ENCODE measurements around the gene KHDC4.
"Not testable (repeated sequence)": the region's sequence is repeated elsewhere in the genome, so short reads cannot be mapped to it uniquely, and the experiment has no call there.

The KHDC4 gene

DNA sequence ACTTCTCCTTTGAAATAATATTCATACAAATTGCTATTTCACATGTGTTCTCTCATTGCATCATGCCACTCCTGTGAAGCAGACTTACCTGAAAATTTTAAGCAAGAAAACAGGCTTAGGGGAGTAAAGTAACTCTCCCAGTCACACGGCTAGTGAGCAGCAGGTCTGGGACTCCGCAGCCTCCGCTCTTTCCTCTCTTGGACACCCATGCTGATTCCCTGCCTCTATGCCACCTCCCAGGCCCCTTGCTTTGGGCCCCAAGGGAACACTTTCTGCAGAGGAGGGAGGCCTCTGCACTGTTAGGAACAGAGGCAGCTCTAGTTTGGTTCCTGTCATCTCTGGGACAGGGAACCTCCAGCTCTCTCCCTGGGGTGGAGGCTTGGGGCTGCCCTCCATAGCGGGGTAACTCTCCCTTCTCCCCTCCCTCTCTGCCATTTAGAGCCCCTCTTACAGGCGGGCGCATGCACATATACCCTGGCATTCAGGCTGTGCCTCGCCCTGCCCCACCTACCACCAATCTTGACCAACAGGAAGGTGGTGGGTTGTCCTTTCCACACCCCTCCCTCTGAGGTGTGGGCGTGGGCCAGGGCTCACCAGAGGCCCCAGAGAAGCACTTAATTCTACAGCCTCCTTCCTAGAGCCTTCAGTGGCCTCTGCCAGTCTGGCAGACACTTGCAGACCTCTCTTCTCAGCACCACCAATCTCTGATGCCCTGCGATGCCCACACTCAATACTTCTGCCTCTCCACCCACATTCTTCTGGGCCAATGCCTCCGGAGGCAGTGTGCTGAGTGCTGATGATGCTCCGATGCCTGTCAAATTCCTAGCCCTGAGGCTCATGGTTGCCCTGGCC, 7.0 kb upstream of the KHDC4 start, which contains the start of gene RXFP4:
Gene RXFP4, plus strand, starts transcription at position 646 of the 852 bp plus-strand sequence. Its CDS starts 72 bp downstream, at position 718.
- DNase-seq (ENCODE audit: low read depth) = no peak

DNA sequence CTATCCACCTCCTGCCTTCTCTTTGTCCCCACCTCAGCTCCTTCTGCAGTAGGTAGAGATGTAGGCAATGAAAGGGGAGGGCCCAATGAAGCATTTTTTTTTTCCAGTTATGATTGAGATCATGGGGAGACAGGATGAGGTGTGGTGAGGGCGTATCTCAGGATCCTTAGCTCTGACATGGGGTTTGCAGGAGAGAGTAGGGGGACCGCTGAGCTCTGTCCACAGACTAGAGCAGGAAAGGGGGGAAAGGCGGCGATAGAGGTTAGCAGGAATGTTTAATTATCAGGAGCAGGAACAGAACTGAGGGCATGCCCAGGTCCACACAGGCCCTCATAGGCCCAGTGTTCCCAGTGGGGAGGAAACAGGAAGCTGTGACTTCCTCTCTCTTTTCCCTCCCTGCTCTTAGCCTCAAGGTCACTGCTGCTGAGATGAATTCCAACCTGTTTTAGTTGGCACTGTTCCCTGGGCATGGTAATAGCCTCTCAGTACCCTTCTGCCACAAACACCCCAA, 6.3 kb upstream of the KHDC4 start:
- DNase-seq (ENCODE audit: low read depth) = no peak

DNA sequence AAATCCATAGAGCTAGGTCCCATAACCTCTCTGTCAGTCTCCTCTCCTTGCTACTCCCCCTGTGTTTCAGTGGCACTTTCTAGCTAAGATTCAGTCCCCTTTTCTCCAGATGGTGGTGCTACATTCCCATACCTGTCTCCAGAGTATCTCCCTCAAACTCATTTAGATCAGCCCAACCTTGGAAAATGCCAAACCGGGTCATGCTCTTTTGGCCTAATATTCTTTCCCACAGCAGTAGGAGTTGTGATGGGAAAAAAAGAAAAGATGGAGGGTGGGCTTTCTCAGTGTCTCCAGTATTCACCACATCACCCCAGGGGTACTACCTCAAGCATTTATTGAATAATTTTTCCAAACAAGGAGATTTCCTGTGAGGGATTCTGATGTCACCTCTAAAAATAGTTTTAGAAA, 4.0 kb upstream of the KHDC4 start:
- DNase-seq (ENCODE audit: low read depth) = no peak

DNA sequence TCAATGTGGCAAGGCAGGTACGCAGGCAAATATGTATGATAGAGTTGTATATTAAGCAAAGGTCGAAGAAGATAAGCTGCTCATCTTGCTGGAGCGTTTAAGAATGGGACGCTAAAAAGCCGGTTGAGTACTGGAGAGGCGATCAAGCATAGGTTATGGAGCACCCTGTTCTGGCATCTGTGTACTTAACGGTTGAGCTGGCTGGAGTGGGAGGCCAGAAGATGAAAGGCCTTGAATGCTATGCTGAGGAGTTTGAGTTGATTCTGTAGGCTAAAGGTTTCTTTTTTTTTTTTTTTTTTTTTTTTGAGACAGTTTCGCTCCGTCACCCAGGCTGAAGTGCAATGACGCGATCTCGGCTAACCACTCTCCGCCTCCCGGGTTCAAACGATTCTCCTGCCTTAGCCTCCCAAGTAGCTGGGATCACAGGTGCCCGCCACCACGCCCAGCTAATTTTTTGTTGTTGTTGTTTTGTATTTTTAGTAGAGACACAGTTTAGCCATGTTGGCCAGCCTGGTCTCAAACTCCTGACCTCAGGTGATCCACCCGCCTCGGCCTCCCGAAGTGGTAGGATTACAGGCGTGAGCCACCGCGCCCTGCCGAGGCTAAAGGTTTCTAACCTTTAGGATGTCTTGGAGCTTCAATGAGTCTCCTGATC, 850 bp upstream of the KHDC4 start:
- DNase-seq (ENCODE audit: low read depth) = no peak

DNA sequence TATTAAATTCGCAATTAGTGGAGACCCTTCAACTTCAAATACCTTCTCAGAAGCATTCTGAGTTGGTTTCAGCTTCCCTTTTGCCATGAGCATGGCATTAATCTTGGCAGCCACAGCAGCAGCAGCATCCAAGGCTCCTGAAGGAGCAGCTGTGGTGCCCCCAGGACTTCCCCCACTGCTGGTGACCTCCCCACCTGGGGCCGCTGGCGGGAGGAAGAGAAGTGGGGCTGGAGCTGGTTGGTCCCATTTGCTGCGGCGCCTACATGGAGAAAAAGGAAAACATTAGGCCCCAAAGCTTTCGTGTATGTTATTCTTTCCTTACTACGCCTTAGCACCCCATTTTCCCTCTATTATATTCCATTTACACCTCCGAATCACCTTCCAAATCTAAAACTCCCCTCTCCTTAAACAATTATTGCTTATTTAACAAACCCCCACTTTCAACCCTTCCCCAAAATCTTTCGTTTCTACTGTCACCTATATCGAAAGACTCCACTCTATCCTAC, 569 bp downstream of the KHDC4 start:
- no peak for DNase-seq (ENCODE audit: low read depth)

DNA sequence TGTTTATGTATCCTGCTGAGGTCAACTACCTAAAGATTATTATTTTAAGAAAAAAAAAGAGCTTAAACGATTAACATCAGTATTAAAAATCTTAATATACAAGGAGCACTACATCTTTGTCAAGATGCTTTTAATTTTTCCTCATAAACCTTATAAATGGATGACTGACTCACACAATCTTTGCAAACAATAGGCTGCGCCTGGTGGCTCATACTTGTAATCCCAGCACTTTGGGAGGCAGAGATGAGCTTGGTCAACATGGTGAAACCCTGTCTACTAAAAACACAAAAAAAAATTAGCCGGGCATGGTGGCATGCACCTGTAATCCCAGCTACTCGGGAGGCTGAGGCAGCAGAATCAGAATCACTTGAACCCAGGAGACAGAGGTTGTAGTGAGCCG, 1.7 kb downstream of the KHDC4 start:
- DNase-seq (ENCODE audit: low read depth) = no peak

DNA sequence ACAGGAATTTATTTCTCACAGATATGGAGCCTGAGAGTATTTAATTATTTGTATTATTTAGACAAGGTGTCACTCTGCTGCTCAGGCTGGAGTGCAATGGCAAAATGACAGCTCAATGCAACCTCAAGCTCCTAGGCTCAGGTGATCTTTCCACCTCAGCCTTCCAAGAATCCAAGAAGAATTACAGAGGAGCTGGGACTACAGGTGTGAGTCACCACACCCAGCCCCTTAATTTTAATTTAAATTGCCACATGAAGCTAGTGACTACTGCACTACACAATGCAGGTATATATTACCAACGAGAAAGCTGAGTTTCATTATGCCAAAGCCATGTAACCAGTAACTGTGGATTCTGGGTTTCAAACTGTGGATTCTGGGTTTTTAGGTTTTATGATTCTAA, 2.1 kb downstream of the KHDC4 start:
- no peak for DNase-seq (ENCODE audit: low read depth)

DNA sequence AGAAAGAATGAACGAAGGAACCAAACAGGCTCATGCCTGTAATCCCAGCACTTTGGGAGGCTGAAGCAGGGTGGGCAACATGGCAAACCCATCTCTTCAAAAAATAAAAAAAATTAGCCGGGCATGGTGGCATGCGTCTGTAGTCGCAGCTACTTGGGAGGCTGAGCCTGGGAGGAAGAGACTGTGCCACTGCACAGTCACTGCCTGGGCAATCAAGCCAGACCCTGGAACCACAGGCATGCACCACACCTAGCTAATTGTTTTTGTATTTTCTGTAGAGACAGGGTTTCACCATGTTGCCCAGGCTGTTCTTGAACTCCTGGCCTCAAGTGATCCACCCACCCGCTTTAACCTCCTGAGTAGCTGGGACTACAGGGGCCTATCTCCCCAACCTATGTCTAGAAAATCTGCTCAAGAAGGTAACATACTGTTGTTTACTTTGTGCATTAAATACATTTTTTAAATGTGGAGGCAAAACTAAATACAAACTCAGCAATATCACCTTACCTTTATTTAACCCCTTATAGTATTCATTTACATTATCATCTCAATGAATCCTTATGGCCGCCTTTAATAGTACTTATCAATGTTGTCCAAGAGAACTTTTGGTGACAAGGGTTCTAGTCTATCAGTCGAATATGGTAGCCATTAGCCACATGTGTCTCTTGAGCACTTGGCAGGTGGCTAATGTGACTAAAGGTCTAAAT, 2.7 kb downstream of the KHDC4 start:
- no peak for DNase-seq (ENCODE audit: low read depth)

DNA sequence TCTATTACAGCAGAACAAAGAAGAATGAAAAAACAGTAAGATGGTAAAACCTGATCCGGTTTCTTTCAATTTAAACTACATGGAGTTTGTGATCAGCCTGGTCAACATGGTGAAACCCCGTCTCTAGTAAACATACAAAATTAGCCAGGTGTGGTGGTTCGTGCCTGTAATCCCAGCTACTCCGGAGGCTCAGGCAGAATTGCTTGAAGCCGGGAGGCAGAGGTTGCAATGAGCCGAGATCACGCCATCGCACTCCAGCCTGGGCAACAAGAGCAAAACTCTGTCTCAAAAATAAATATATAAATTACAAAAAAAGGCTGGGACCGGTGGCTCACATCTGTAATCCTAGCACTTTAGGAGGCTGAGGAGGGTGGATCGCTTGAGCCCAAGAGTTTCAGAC, 3.5 kb downstream of the KHDC4 start:
- DNase-seq (ENCODE audit: low read depth) = not testable (repeated sequence)

DNA sequence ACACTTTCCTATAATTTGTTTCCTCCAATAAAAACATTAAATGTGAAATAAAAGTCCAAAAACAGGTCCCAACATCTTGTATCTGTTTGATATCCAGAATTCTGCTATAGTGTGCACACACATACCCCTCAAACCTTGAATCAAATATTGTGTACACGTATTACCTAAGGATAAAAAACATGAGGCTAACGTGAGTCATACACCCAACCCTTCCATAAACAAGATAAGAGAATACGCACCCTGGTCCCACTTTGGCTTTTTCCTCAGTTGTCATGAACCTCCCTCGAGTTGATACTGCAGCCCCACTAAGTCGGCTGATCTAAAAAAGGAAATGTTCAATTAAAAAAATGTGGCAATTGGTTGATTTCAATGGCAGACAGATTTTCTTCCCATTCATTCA, 5.2 kb downstream of the KHDC4 start:
- no peak for DNase-seq (ENCODE audit: low read depth)

DNA sequence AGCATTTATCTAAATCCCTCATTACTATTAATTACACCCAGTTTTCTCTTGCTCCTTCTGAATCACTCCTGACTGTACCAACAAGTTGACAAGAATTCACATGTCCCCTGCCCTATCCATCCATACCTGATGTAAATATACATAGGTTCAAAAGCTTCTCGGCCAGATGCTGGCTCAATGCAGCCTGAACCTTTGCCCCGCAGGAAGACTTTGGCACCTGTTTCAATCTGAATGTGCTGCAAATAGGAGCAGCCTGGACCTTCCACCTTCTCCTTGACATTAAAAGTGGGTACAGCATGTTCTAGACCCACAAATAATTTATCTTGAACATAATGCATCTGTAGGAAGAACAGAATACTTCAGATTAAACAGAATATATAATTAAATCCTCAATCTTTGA, 8.7 kb downstream of the KHDC4 start:
- DNase-seq (ENCODE audit: low read depth) = no peak

DNA sequence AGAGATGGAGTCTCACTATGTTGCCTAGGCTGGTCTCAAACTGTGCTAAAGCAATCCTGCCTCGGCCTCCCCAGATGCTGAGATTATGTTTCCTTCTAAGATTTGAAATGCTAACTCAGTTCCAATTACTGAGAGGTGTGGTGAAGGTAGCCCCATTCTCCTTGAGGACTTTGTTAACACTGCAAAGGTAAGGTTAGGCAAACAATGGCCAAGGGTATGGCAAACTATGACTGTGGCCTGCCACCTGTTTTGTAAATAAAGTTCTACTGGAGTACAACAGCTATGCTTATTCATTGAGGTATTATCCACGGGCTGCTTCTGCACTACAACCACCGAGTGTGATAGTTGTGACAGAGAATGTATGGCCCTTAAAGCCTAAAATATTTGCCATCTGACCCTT, 13.5 kb downstream of the KHDC4 start:
- DNase-seq (ENCODE audit: low read depth) = no peak

DNA sequence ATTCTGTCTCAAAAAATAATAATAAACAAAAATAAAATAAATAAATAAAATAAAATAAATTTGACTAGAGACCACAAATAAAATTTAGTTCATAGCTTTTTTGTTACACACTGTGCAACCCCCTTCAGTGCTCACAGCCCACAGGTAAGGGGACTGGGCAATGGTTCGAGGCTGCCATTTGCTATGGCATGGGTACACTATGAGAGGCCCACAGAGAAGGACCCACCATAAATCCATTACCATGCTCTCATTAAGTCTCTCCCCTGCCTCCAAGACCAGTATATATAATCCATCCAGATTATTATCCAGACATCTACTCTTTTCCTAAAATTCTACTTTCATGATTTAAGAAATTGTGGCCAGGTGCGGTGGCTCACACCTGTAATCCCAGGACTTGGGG, 14.4 kb downstream of the KHDC4 start:
- DNase-seq (ENCODE audit: low read depth) = no peak

DNA sequence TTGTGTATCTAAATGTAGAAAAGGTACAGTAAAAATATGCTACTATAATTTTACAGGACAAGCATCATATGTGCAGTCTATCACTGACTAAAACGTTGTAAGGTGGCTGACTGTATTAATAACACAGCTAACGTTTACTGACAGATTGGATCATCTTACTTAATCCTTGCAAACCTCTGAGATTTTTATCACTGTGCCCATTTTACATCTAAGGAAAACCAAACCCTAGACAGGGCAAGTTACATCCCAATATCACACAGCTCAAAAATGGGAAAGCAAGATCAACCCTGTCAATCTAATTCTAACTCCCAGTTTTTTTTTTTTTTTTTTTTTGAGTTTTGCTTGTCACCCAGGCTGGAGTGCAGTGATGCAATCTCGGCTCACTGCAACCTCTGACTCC, 15.6 kb downstream of the KHDC4 start:
- DNase-seq (ENCODE audit: low read depth) = no peak

DNA sequence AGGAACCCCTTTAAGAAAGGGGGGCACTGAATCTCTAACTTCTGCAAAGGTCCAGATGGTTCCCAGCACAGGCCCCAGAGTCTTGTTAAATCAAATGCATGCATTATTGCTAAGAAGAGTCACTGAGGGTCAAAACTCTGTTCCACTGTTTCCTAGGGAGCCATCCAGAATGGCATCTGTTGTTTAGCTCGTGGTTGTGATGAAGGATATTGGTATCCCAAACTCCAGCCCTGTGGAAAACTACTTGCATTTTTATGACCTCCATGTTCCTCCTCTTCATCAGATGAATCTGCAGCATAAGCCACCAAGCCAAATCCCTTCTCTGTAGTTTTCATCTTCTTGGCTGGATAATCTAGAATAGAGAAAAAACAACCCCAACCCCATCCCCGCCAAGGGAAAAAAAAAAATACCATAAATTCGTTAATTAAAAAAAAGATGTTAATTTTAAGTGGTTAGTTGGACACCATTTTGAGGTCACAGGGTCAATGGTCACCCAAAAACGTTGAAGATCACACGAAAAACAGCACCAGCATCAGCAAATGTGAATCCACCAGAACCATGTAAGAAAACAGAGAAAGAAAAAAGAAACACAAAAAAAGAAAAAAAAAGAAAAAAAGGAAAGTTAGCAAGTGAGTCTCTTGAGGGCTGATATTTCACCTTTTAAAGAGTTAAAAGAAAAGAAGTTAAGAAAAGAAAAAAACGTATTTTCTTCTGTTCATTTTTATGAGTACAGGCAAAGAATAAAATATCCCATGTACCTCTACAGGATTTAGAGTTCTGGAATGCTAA, 20.1 kb downstream of the KHDC4 start:
- no peak for DNase-seq (ENCODE audit: low read depth)

DNA sequence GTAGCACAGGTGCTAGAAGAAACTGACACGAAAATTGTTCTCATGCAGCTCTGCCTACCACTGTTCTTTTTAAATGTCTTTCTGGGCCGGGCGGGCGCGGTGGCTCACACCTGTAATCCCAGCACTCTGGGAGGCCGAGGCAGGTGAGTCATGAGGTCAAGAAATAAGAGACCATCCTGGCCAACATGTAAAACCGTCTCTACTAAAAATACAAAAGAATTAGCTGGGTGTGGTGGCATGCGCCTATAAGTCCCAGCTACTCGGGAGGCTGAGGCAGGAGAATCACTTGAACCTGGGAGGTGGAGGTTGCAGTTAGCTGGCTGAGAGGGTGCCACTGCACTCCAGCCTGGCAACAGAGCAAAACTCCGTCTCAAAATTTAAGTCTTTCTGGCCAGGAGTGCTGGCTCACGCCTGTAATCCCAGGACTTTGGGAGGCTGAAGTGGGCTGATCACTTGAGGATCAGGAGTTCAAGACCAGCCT, 22.1 kb downstream of the KHDC4 start:
- no peak for DNase-seq (ENCODE audit: low read depth)

DNA sequence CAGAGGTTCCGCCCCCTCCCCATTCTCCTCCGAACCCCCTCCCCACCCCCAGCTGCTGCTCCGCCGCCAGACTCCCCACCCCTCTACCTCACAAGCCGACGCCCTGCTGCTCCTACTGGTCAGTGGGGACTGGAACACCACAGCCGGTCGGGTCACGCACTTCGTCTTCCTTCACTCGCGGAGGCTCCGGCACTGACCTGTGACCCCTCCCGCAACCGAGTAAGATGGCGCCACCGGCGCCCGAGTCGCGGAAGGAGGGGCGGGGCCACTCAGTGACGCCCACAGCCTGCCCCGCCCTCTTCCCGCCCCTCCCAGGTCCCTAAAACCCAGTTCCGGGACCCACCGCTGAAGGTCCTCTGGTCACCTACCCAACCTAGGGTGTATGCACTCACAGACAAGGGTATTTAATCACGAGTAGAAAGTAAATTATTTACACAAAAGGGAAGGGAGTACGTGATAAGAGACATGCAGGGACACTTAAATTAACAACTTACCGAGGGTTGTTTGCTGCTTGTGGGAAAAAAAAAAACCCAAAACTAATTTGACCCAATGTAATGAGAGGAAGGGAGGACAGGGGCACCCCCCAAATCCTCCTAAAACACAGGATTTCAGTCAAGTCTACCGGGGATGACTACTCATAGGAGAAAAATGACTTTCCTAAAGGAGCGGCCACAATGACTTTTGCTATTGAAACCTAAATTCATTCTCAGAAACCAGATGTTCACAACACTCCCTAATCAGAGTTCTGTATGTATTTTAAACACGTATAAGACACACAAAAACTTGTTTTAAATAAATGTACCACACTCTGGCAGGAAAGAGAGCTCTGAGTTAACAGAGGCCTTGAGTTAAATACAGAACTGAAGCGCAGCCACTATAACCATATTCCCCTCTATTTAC, 22.8 kb downstream of the KHDC4 start, which contains the start of gene RIT1:
Gene RIT1, minus strand, starts transcription at position 194 of the 900 bp plus-strand sequence. CDS start 588 bp downstream, outside the sequence.
- peak; percentile 78 for DNase-seq (ENCODE audit: low read depth)

DNA sequence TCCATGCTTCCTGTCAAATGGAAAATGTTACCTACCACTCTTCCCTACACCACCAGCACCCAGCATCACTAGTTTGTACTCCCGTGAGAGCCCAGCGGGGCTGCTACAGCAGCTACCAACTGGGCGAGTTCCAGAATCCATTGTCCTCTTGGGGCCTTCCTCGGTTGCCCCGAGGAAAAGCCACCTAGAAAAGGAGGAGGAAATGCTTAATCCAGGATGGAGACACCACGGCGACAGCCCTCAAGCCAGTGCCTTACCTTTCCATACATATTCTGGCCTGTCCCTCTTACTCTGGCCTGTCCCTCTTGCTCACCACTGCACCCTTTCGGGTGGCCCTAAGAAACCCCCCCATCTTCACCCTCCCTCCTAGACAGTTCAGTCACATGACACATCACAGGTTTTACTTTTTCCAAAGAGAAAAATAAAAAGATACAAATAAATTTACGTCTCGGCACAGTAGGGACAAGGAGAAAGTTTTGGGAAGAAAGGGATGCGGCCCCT, 23.5 kb downstream of the KHDC4 start:
- DNase-seq (ENCODE audit: low read depth) = no peak

DNA sequence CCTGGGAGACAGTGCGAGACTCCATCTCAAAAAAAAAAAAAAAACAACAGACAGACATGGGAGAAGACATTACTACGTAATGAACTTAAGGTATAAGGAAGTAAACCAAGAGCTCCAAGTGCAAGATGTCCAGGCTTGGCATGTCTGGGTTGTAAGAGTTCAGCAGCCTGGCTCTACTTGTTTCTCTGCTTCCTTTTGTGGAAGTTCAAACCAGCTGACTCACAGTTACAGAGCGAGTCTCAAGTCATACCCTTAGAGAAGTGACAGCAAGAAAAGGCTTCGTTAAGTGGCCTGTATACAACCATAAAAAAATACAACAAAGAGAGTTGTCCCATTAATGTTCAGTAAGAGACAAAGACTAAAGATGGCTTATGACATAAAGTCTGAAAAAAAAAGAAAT, 24.3 kb downstream of the KHDC4 start:
- DNase-seq (ENCODE audit: low read depth) = no peak

DNA sequence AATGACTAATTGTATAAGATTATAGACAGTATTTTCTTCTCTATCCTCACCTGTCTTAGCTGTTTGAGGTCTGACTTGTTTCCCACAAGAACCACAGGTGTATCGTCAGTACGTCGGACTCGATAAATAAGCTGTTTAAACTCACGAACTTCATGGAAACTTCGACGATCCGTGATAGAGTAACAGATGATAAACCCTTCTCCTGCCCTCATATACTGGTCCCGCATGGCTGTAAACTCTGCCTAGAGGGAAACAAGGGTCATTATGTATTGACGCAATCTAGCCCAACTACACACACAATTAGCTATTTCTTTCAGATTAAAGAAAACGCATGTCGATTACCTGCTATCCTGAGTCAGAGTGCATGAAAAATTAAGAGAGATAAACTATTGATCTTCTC, 30.0 kb downstream of the KHDC4 start:
- DNase-seq (ENCODE audit: low read depth) = no peak
